IPS-NIHi7 (cell line): ENCODE data around the gene IRF3.
"Not testable (repeated sequence)": the region's sequence is repeated elsewhere in the genome, so short reads cannot be mapped to it uniquely, and the experiment has no call there.

ENCODE experiments used
- DNase-seq: peaks from one replicate; pipeline ENCODE4 v3.0.0; 2012; ENCODE audit warnings: mixed read lengths; ENCODE audit errors: extremely low spot score

IRF3 gene

DNA sequence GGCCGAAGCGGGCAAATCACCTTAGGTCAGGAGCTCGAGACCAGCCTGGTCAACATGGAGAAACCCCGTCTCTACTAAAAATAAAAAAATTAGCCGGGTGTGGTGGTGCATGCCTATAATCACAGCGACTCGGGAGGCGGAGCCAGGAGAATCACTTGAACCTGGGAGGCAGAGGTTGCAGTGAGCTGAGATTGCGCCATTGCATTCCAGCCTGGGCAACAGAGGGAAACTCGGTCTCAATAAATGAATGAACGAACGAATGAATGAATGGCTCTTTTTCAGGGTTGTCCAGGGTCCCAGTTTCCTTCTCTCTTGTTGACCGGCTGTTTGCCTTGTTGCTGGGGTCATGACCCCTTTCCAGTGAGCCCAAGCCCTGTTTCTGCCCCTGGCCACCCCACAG is 47.8 kb downstream of the IRF3 start:
- not testable (repeated sequence) for DNase-seq

GRCh38 chr19:49616945-49617344 is 48.7 kb downstream of the IRF3 start:
- DNase-seq: no peak

DNA sequence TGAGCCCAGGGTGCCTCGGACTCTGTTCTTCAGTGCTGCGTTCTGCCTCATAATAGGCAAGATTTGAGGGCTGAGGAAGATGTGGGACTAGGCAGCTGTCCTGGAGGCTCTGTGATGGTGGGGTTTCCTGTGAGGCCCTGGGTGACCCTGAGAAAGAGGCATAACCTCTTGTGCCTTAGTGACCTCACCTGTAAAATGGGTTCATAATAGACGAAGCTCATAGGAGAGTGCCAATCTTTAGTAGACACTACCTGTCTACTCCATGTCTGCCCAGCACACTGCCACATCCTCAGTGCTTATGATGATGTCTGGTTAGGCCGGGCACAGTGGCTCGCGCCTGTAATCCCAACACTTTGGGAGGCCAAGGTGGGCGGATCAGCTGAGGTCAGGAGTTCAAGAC is 49.1 kb downstream of the IRF3 start:
- DNase-seq: no peak

- DNase-seq: no peak
Observed at GRCh38 chr19:49615861-49616260, 49.8 kb downstream of the IRF3 start.

DNA sequence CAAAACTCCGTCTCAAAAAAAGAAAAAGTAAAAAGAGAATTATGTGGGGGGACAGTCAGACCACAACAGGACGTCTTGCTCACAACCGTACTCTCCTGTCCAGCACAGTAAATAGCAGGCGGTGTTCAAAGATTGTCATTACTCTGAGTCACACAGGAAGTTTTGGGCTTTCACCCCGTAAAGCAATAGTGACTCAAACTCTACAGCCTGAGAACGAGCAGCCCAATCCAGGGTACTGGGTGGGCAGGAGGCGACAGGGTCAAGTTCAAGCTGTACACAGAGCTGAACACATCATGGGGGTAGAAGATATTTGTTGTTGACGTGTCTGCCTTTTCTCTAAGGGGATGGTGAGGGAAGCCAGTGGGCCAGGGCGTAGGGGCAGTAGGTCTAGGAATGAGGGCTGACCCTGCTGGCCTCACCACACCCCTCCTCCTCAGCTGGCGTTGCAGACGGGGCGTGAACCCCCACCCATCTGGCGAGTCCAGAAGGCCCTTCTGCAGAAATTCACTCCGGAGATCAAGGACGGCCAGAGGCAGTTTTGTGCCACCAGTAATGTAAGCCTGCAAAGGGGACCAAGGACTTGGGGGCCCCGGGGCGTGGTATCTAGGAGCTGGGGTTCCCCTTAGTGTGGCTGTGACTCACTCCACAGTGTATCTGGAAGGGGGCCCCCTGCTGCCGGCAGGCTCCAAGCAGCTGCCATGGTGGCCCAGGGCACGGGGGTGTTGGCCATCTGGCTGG is 51.4 kb downstream of the IRF3 start:
- no peak for DNase-seq

DNA sequence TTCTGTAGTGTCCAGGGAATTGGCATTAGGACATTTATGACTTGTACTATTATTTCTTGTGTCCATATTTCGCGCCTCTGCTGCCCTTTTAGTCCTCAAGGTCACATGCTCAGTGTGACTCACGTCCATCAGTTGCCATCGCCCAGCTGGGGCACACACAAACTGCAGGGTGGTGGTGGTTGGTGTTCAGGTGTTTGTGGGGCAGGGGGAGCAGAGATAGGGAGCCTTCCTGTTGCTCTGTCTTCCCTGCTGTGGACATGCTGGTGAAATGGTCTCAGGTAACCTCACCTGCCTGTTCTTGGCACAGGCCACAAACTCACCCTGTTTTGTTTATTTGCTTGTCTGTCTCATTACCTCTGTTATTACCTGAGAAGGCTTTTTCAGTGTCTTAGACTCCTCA is 52.3 kb downstream of the IRF3 start:
- no peak for DNase-seq
